K562 (cell line): ENCODE measurements around the gene HGF.

Experiments
- CBFB ChIP-seq: sonication (generic); formaldehyde crosslinking; IDR thresholded peaks from 2 replicates; pipeline ENCODE4 v1.4.0; 2020; ENCODE audit warnings: mild to moderate bottlenecking, missing genetic modification reagents
- EZH2 ChIP-seq: IDR thresholded peaks from 2 replicates; pipeline ENCODE4 v1.6.1; 2012; ENCODE audit warnings: low read depth, mild to moderate bottlenecking, inconsistent platforms, low read length, borderline replicate concordance
- ZNF274 ChIP-seq: IDR thresholded peaks from 2 replicates; pipeline ENCODE4 v1.6.1; 2011; ENCODE audit warnings: low read depth, mild to moderate bottlenecking, low read length, moderate library complexity, borderline replicate concordance
- ZNF589 ChIP-seq: fragments of 200-800 bp; sonication (Bioruptor generic); IDR thresholded peaks from 2 replicates; pipeline ENCODE4 v1.6.1; 2016; ENCODE audit warnings: low read depth, missing genetic modification characterization, missing compliant biosample characterization
- TF ChIP-seq, protein P1 (sequence below), 3 experiments: IDR thresholded peaks in 2 of 3; conservative IDR thresholded peaks in 1 of 3; 2 replicates each; pipeline ENCODE4 v1.5.1; 2011 to 2012; ENCODE audit warnings: low read length in 3 of 3, mild to moderate bottlenecking in 3 of 3, control low read depth in 2 of 3, improper control_type of control experiment in 1 of 3, inconsistent platforms in 1 of 3, low read depth in 1 of 3, mixed read lengths in 1 of 3, moderate library complexity in 1 of 3; ENCODE audit not compliant: insufficient read depth in 2 of 3
- TF ChIP-seq, protein P2 (sequence below): sonication (generic); formaldehyde crosslinking; IDR thresholded peaks from 2 replicates; pipeline ENCODE4 v1.8.0; 2022; ENCODE audit warnings: mild to moderate bottlenecking, missing genetic modification reagents, borderline replicate concordance

DNA sequence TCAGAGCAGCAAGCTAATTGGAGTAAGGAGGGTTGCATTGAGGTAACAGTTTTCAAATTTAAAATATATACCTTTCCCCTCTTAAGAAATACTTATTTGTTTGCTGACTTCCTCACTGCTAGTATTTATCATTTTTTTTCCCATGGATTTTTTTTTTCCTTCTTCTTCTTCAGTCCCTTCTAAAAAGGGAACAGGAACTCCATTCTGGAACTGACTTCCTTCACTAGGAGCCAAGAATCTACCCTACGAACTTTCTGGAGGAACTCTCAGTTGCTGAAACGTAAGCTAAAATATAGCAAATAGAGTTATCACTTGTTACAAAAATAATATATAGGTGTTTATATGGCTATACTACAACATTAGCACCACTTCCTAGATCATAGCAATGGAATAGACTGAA is 95.4 kb downstream of the HGF start:
- TF ChIP-seq ZNF274 (no peak), EZH2 (no peak), ZNF589 (CRISPR knock-in tag) (no peak), CBFB (no peak)
- TF ChIP-seq, protein P1, sequence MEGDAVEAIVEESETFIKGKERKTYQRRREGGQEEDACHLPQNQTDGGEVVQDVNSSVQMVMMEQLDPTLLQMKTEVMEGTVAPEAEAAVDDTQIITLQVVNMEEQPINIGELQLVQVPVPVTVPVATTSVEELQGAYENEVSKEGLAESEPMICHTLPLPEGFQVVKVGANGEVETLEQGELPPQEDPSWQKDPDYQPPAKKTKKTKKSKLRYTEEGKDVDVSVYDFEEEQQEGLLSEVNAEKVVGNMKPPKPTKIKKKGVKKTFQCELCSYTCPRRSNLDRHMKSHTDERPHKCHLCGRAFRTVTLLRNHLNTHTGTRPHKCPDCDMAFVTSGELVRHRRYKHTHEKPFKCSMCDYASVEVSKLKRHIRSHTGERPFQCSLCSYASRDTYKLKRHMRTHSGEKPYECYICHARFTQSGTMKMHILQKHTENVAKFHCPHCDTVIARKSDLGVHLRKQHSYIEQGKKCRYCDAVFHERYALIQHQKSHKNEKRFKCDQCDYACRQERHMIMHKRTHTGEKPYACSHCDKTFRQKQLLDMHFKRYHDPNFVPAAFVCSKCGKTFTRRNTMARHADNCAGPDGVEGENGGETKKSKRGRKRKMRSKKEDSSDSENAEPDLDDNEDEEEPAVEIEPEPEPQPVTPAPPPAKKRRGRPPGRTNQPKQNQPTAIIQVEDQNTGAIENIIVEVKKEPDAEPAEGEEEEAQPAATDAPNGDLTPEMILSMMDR (IDR thresholded peaks at IDR 0.05 in 2 of 3, conservative IDR thresholded peaks at IDR 0.05 in 1 of 3; ENCODE audit: insufficient read depth in 2 of 3, low read depth in 1 of 3, low read length in 3 of 3): no peak
- TF ChIP-seq, protein P2, sequence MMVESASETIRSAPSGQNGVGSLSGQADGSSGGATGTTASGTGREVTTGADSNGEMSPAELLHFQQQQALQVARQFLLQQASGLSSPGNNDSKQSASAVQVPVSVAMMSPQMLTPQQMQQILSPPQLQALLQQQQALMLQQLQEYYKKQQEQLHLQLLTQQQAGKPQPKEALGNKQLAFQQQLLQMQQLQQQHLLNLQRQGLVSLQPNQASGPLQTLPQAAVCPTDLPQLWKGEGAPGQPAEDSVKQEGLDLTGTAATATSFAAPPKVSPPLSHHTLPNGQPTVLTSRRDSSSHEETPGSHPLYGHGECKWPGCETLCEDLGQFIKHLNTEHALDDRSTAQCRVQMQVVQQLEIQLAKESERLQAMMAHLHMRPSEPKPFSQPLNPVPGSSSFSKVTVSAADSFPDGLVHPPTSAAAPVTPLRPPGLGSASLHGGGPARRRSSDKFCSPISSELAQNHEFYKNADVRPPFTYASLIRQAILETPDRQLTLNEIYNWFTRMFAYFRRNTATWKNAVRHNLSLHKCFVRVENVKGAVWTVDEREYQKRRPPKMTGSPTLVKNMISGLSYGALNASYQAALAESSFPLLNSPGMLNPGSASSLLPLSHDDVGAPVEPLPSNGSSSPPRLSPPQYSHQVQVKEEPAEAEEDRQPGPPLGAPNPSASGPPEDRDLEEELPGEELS (CRISPR knock-in tag): no peak
